ENCODE data around the gene FAM120B.
A peak's percentile ranks its signal among the peaks of the same experiment; 100 is the strongest.

Gene FAM120B

GRCh38 chr6:170442596-170442995, 136.0 kb downstream of the FAM120B start:
- no peaks in the 10 kb centered on the region for H3K27me3 ChIP-seq (ENCODE audit: insufficient read depth, low read depth, severe bottlenecking)
- H3K9me3 ChIP-seq (ENCODE audit: severe bottlenecking): peaks cover 2% of the 10 kb centered on the region
- H3K4me3 ChIP-seq (ENCODE audit: low read depth, low read length): no peak overlapping the region
- no peaks in the 10 kb centered on the region for H3K36me3 ChIP-seq
- no peak for DNase-seq
- H3K27ac ChIP-seq: no peak overlapping the region
- no peak for TF ChIP-seq CTCF (IDR thresholded peaks at IDR 0.05; ENCODE audit: low read depth, low read length)

- H3K4me3 ChIP-seq (ENCODE audit: low read depth, low read length): no peak overlapping the region
- DNase-seq: no peak
- H3K9me3 ChIP-seq (ENCODE audit: severe bottlenecking): peaks cover 2% of the 10 kb centered on the region
- no peaks in the 10 kb centered on the region for H3K27me3 ChIP-seq (ENCODE audit: insufficient read depth, low read depth, severe bottlenecking)
- no peaks in the 10 kb centered on the region for H3K36me3 ChIP-seq
- peak; percentile 60 for TF ChIP-seq CTCF (IDR thresholded peaks at IDR 0.05; ENCODE audit: low read depth, low read length)
- no peak overlapping the region for H3K27ac ChIP-seq
Measured at GRCh38 chr6:170443151-170443662, 136.6 kb downstream of the FAM120B start.

GRCh38 chr6:170444056-170444591, 137.6 kb downstream of the FAM120B start:
- Histone ChIP-seq H3K36me3 (no peaks in the 10 kb centered on the region), H3K27me3 (ENCODE audit: insufficient read depth, low read depth, severe bottlenecking) (no peaks in the 10 kb centered on the region), H3K4me3 (ENCODE audit: low read depth, low read length) (no peak overlapping the region), H3K9me3 (ENCODE audit: severe bottlenecking) (peaks cover 2% of the 10 kb centered on the region), H3K27ac (no peak overlapping the region)
- TF ChIP-seq CTCF (IDR thresholded peaks at IDR 0.05; ENCODE audit: low read depth, low read length): no peak
- no peak for DNase-seq

GRCh38 chr6:170444811-170445211, 138.3 kb downstream of the FAM120B start:
- Histone ChIP-seq H3K4me3 (ENCODE audit: low read depth, low read length) (no peak overlapping the region), H3K27me3 (ENCODE audit: insufficient read depth, low read depth, severe bottlenecking) (no peaks in the 10 kb centered on the region), H3K27ac (no peak overlapping the region), H3K36me3 (no peaks in the 10 kb centered on the region), H3K9me3 (ENCODE audit: severe bottlenecking) (peaks cover 2% of the 10 kb centered on the region)
- DNase-seq: no peak
- TF ChIP-seq CTCF (IDR thresholded peaks at IDR 0.05; ENCODE audit: low read depth, low read length): no peak

GRCh38 chr6:170445487-170445886, 138.9 kb downstream of the FAM120B start:
- H3K9me3 ChIP-seq (ENCODE audit: severe bottlenecking): peaks cover 2% of the 10 kb centered on the region
- H3K36me3 ChIP-seq: no peaks in the 10 kb centered on the region
- no peak for DNase-seq
- H3K27me3 ChIP-seq (ENCODE audit: insufficient read depth, low read depth, severe bottlenecking): no peaks in the 10 kb centered on the region
- TF ChIP-seq CTCF (IDR thresholded peaks at IDR 0.05; ENCODE audit: low read depth, low read length): no peak
- H3K4me3 ChIP-seq (ENCODE audit: low read depth, low read length): no peak overlapping the region
- H3K27ac ChIP-seq: no peak overlapping the region

- H3K9me3 ChIP-seq (ENCODE audit: severe bottlenecking): peaks cover 2% of the 10 kb centered on the region
- no peak for DNase-seq
- no peak overlapping the region for H3K27ac ChIP-seq
- no peaks in the 10 kb centered on the region for H3K27me3 ChIP-seq (ENCODE audit: insufficient read depth, low read depth, severe bottlenecking)
- TF ChIP-seq CTCF (IDR thresholded peaks at IDR 0.05; ENCODE audit: low read depth, low read length): no peak
- no peaks in the 10 kb centered on the region for H3K36me3 ChIP-seq
- H3K4me3 ChIP-seq (ENCODE audit: low read depth, low read length): no peak overlapping the region
Measured at GRCh38 chr6:170445971-170446370, 139.4 kb downstream of the FAM120B start.

Data from WERI-Rb-1 (cell line).